Smooth muscle cell (in vitro differentiated cells): Measurements from ENCODE around the gene TNNT3. TPM values are rescaled to one million over a fixed set of nuclear protein-coding genes. Genes with fewer than 3 reads are reported as not detected.

Experiments used
- DNase-seq: peaks from one replicate; lab custom pipeline; 2025; ENCODE audit not compliant: unreplicated experiment; lab: John Stamatoyannopoulos, UW
- H2AFZ ChIP-seq: fragments of 200-600 bp; sonication (generic); 2 replicates; pipeline ENCODE4 v1.6.0; 2016; ENCODE audit warnings: antibody characterized with exemption, low read depth, mild to moderate bottlenecking
- H3F3A ChIP-seq: fragments of 200-600 bp; sonication (generic); 2 replicates; pipeline ENCODE4 v1.6.0; 2017; ENCODE audit warnings: antibody characterized with exemption, low read depth
- H3K27ac ChIP-seq: fragments of 200-600 bp; sonication (generic); 2 replicates; pipeline ENCODE4 v1.5.1; 2016; ENCODE audit warnings: low read depth, mild to moderate bottlenecking
- H3K27me3 ChIP-seq: fragments of 200-600 bp; sonication (generic); 2 replicates; pipeline ENCODE4 v1.6.1; 2016; ENCODE audit warnings: low read depth, mild to moderate bottlenecking
- H3K36me3 ChIP-seq: fragments of 200-600 bp; sonication (generic); 2 replicates; pipeline ENCODE4 v1.5.1; 2016; ENCODE audit warnings: low read depth
- H3K4me1 ChIP-seq: fragments of 200-600 bp; sonication (generic); 2 replicates; pipeline ENCODE4 v1.5.1; 2016; ENCODE audit warnings: low read depth
- H3K4me2 ChIP-seq: fragments of 200-600 bp; sonication (generic); 2 replicates; pipeline ENCODE4 v1.6.0; 2016; ENCODE audit warnings: mild to moderate bottlenecking
- H3K4me3 ChIP-seq: fragments of 200-600 bp; sonication (generic); 2 replicates; pipeline ENCODE4 v1.5.1; 2016; ENCODE audit warnings: mild to moderate bottlenecking
- H3K79me2 ChIP-seq: fragments of 200-600 bp; sonication (generic); 2 replicates; pipeline ENCODE4 v1.6.0; 2016; ENCODE audit warnings: low read depth, mild to moderate bottlenecking
- H3K9ac ChIP-seq: fragments of 200-600 bp; sonication (generic); 2 replicates; pipeline ENCODE4 v1.6.0; 2016; ENCODE audit warnings: low read depth
- H3K9me3 ChIP-seq: fragments of 200-600 bp; sonication (generic); replicated peaks from 2 replicates; pipeline ENCODE4 v1.5.1; 2016; ENCODE audit warnings: low read depth
- H4K20me1 ChIP-seq: fragments of 200-600 bp; sonication (generic); 2 replicates; pipeline ENCODE4 v1.6.0; 2016; ENCODE audit warnings: low read depth
- CTCF ChIP-seq: fragments of 200-600 bp; sonication (generic); IDR thresholded peaks from 2 replicates; pipeline ENCODE4 v1.5.1; 2017; ENCODE audit warnings: borderline replicate concordance, mild to moderate bottlenecking, antibody characterized with exemption; ENCODE audit not compliant: insufficient read depth, poor library complexity, severe bottlenecking
- WGBS: methylation state at CpG from one replicate; pipeline ENCODE4 v1.1.7; 2016; ENCODE audit warnings: low lambda C conversion rate; 5-methylcytosine and 5-hydroxymethylcytosine counted together
- polyA plus RNA-seq: library from polyadenylated mRNA; unstranded; fragments of >200 nt; fragmentation: Nextera tagmentation; extraction: Ambion mirVana; gene quantifications from 2 replicates; pipeline ENCODE4 v1.2.1, GENCODE V29; 2016
- total RNA-seq: library from RNA; depleted of rRNA; stranded (reverse); fragments of >200 nt; gene quantifications from 2 replicates; pipeline ENCODE4 v1.2.3, GENCODE V29; 2014

The TNNT3 gene
- total and polyA plus RNA-seq, 2 experiments from 2014 or later: 0.97 to 1.9 TPM

GRCh38 chr11:1967641-1968225 is 48.2 kb downstream of the TNNT3 start:
- H3K9me3 ChIP-seq: no peaks in the 10 kb centered on the region
- no peak for TF ChIP-seq CTCF
- H3K27me3 ChIP-seq: no peaks in the 10 kb centered on the region
- H3K79me2 ChIP-seq: no peaks in the 10 kb centered on the region
- no peak for DNase-seq
- H2AFZ ChIP-seq: no peak overlapping the region
- no CpG with 5 or more reads among the region's 21 CpGs for WGBS
- H3K27ac ChIP-seq: no peak overlapping the region
- no peak overlapping the region for H3K4me2 ChIP-seq
- H3F3A ChIP-seq: no peaks in the 10 kb centered on the region
- H4K20me1 ChIP-seq: no peaks in the 10 kb centered on the region
- no peaks in the 10 kb centered on the region for H3K36me3 ChIP-seq
- no peak overlapping the region for H3K4me3 ChIP-seq
- H3K9ac ChIP-seq: no peak overlapping the region
- no peaks in the 10 kb centered on the region for H3K4me1 ChIP-seq

- no peak overlapping the region for H2AFZ ChIP-seq
- H3K9me3 ChIP-seq: no peaks in the 10 kb centered on the region
- WGBS: no CpG with 5 or more reads among the region's 24 CpGs
- TF ChIP-seq CTCF: no peak
- no peak overlapping the region for H3K9ac ChIP-seq
- H3K4me2 ChIP-seq: no peak overlapping the region
- no peaks in the 10 kb centered on the region for H3K79me2 ChIP-seq
- H3K4me3 ChIP-seq: no peak overlapping the region
- no peak for DNase-seq
- no peaks in the 10 kb centered on the region for H3K4me1 ChIP-seq
- H3F3A ChIP-seq: no peaks in the 10 kb centered on the region
- H3K36me3 ChIP-seq: no peaks in the 10 kb centered on the region
- no peak overlapping the region for H3K27ac ChIP-seq
- H4K20me1 ChIP-seq: no peaks in the 10 kb centered on the region
- no peaks in the 10 kb centered on the region for H3K27me3 ChIP-seq
These were observed 49.0 kb downstream of the TNNT3 start for GRCh38 chr11:1968454-1969002.

GRCh38 chr11:1969035-1969434 is 49.5 kb downstream of the TNNT3 start:
- no peak overlapping the region for H2AFZ ChIP-seq
- H3K27ac ChIP-seq: no peak overlapping the region
- H3K9me3 ChIP-seq: no peaks in the 10 kb centered on the region
- no peaks in the 10 kb centered on the region for H4K20me1 ChIP-seq
- H3K27me3 ChIP-seq: no peaks in the 10 kb centered on the region
- H3F3A ChIP-seq: no peaks in the 10 kb centered on the region
- H3K4me3 ChIP-seq: no peak overlapping the region
- no peak for TF ChIP-seq CTCF
- H3K36me3 ChIP-seq: no peaks in the 10 kb centered on the region
- no peak overlapping the region for H3K4me2 ChIP-seq
- no CpG with 5 or more reads among the region's 21 CpGs for WGBS
- DNase-seq: no peak
- no peaks in the 10 kb centered on the region for H3K4me1 ChIP-seq
- no peaks in the 10 kb centered on the region for H3K79me2 ChIP-seq
- no peak overlapping the region for H3K9ac ChIP-seq

- no peaks in the 10 kb centered on the region for H3K4me1 ChIP-seq
- H3K4me2 ChIP-seq: no peak overlapping the region
- H3K27ac ChIP-seq: no peak overlapping the region
- H3K36me3 ChIP-seq: no peaks in the 10 kb centered on the region
- no peak overlapping the region for H3K4me3 ChIP-seq
- H3F3A ChIP-seq: no peaks in the 10 kb centered on the region
- no peaks in the 10 kb centered on the region for H3K79me2 ChIP-seq
- TF ChIP-seq CTCF: no peak
- H3K9me3 ChIP-seq: no peaks in the 10 kb centered on the region
- no CpG with 5 or more reads among the region's 23 CpGs for WGBS
- H3K9ac ChIP-seq: no peak overlapping the region
- H3K27me3 ChIP-seq: no peaks in the 10 kb centered on the region
- DNase-seq: no peak
- no peak overlapping the region for H2AFZ ChIP-seq
- no peaks in the 10 kb centered on the region for H4K20me1 ChIP-seq
These were observed 50.3 kb downstream of the TNNT3 start for GRCh38 chr11:1969776-1970175.
